Measurements from ENCODE around the gene APBB1IP.
"Not testable (repeated sequence)": the region's sequence is repeated elsewhere in the genome, so short reads cannot be mapped to it uniquely, and the experiment has no call there.

DNA sequence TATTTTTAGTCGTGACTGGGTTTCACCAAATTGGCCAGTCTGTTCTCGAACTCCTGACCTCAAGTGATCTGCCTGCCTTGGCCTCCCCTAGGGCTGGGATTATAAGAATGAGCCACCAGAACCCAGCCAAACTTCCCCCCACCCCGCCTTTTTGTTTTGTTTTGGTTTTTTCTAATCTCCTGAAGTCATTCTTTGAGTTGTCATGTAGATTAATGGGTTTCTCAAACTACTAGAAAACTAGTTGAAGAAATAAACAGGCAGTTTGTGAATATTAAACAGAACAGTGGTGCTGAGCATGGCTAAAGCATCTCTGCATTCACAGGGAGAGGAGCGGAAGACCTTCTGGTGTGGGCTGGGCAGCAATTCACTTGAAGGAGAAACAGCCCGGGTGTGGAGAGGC lies 151.7 kb downstream of the APBB1IP start:
- TF ChIP-seq, protein P1, sequence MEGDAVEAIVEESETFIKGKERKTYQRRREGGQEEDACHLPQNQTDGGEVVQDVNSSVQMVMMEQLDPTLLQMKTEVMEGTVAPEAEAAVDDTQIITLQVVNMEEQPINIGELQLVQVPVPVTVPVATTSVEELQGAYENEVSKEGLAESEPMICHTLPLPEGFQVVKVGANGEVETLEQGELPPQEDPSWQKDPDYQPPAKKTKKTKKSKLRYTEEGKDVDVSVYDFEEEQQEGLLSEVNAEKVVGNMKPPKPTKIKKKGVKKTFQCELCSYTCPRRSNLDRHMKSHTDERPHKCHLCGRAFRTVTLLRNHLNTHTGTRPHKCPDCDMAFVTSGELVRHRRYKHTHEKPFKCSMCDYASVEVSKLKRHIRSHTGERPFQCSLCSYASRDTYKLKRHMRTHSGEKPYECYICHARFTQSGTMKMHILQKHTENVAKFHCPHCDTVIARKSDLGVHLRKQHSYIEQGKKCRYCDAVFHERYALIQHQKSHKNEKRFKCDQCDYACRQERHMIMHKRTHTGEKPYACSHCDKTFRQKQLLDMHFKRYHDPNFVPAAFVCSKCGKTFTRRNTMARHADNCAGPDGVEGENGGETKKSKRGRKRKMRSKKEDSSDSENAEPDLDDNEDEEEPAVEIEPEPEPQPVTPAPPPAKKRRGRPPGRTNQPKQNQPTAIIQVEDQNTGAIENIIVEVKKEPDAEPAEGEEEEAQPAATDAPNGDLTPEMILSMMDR (IDR thresholded peaks at IDR 0.05), result not testable (repeated sequence)
- not testable (repeated sequence) for TF ChIP-seq POLR2A (IDR thresholded peaks at IDR 0.05; ENCODE audit: low read depth)

All from esophagus muscularis mucosa (tissue), 3 donors.